GM21526 (cell line): ENCODE results near the gene PTPN4.
"Not testable (repeated sequence)": the region's sequence is repeated elsewhere in the genome, so short reads cannot be mapped to it uniquely, and the experiment has no call there.

ENCODE experiments used
- ATAC-seq: cut with Tn5 transposase; IDR thresholded peaks from one replicate; pipeline ENCODE4 v1.9.1; 2021; ENCODE audit warnings: moderate library complexity; ENCODE audit not compliant: unreplicated experiment, low FRiP score

Gene PTPN4

DNA sequence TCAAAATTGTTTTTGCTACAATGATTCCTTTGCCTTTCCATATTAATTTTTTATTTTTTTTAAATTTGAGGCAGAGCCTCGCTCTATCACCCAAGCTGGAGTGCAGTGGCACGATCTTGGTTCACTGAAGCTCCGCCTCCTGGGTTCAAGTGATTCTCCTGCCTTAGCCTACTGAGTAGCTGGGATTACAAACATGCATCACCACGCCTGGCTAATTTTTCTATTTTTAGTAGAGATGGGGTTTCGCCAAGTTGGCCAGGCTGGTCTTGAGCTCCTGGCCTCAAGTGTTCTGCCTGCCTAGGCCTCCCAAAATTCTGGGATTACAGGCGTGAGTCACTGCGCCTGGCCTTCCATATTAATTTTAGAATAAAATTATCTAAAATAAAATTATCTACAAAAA is 41.3 kb downstream of the PTPN4 start:
- ATAC-seq = no peak

DNA sequence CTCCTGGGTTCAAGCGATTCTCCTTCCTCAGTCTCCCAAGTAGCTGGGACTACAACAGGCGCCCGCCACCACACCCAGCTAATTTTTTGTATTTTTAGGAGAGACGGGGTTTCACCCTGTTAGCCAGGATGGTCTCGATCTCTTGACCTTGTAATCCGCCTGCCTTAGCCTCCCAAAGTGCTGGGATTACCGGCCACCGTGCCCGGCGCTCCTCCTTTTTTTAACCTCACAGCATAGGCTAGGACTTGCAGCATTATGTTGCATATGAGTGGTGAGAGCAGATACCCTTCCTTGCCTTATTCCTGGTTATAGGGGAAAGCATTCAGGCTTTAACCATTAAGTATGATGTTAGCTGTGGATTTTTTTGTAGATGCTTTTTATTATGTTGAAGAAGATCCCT is 42.3 kb downstream of the PTPN4 start:
- not testable (repeated sequence) for ATAC-seq

- no peak for ATAC-seq
Measured at GRCh38 chr2:119803101-119803500, 43.4 kb downstream of the PTPN4 start.

DNA sequence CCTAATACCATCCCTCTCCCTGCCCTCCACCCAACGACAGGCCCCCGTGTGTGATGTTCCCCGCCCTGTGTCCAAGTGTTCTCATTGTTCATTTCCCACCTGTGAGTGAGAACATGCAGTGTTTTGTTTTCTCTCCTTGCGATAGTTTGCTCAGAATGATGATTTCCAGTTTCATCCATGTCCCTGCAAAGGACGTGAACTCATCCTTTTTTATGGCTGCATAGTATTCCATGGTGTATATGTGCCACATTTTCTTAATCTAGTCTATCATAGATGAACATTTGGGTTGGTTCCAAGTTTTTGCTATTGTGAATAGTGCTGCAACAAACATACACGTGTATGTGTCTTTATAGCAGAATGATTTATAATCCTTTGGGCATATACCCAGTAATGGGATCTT is 44.7 kb downstream of the PTPN4 start:
- not testable (repeated sequence) for ATAC-seq

GRCh38 chr2:119808516-119809147 is 48.9 kb downstream of the PTPN4 start:
- ATAC-seq = no peak

GRCh38 chr2:119809339-119810048 is 49.8 kb downstream of the PTPN4 start:
- ATAC-seq = no peak

- no peak for ATAC-seq
Measured at GRCh38 chr2:119810049-119810630, 50.4 kb downstream of the PTPN4 start.

DNA sequence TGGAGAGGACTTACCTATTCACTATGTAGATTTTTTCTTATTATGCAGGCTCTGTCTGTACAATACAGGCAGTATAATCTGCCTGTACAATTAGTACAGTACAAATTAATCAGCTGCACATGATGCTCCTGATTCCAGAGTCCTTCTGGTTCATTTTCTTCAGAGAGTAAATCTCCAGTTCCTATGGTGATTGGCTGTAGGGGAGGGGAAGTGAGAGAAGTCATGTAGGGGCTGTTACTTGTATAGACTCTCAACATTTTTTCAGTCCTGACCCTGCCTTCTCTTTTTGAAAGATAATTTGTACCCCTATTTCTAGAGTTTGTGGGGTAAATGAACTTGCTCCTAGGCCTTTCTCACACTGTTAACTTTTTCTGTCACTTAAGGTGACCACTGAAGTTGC is 54.5 kb downstream of the PTPN4 start:
- no peak for ATAC-seq

DNA sequence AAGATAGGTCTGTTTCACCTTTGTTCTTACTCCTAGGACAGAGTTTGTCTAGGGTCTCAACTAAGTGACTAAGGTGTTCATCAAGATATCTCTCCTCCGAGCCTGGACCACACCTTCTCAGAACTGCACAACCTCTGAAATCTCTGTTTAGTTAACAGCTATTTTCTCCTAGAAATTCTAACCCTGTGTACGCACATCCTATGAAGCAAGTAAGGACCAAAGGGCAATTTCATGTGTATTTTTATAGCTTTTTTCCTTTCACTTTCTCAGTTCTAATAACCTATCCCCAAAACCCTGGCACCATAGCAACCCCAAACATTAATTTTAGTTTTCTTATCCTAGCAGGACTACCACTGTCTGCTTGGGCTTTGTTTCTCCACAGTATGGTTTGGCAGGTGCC is 59.1 kb downstream of the PTPN4 start:
- no peak for ATAC-seq

DNA sequence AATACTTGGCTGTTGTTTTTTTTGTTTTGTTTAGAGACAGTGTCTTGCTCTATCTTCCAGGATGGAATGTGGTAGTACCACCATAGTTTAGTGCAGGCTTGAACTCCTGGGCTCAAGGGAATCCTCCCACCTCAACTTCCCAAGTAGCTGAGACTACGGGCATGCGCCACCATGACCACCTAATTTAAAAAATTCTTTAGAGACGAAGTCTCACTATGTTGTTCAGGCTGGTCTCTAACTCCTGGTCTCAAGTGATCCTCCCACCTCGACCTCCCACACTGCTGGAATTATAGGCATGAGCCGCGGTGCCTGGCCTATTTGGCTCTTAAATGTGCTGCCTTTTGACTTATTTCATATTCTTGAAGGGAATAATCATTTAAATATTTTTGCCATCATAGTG is 60.1 kb downstream of the PTPN4 start:
- no peak for ATAC-seq

- ATAC-seq = no peak
Measured at GRCh38 chr2:119820275-119820674, 60.6 kb downstream of the PTPN4 start.

DNA sequence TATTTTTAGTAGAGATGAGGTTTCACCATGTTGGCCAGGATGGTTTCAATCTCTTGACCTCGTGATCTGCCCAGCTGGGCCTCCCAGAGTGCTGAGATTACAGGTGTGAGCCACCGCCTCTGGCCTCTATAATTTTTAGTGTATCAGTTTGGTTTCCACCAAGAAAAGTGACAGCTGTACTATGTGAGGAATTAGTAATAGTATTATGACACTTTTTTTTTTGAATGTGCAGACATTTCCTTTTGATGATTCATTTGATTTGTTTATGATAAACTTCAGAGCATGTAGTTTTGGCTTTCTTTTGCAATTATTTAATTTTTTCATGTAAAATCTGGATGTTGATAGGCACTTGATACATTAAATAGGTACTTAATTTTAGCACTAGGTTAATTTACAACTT is 61.5 kb downstream of the PTPN4 start:
- ATAC-seq = no peak

- no peak for ATAC-seq
Measured at GRCh38 chr2:119823734-119824334, 64.1 kb downstream of the PTPN4 start.

DNA sequence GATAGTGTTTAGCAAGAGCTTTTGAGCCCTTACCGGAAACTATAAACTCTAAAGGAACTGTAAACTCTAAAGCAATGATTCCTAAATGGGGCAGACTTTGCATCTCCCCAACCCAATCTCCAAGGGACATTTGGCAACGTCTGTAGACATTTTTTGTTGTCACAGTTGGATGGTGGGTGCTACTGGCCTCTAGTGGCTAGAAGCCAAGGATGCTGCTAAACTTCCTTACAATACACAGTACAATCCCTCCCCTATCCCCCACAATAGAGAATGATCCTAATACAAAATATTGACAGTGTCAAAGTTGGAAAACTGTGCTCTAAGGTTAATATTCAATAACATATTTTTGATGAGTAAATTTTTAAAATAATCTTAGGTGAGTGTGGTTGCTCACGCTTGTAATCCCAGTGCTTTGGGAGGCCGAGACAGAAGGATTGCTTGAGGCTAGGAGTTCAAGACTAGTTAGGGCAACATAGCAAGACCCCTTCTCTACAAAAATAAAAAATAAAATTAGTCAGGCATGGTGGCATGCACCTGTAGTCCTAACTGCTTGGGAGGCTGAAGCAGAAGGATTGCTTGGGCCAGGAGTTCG is 66.7 kb downstream of the PTPN4 start:
- no peak for ATAC-seq

GRCh38 chr2:119827866-119828507 is 68.3 kb downstream of the PTPN4 start:
- ATAC-seq = no peak

- no peak for ATAC-seq
Measured at GRCh38 chr2:119836455-119837142, 76.9 kb downstream of the PTPN4 start.

DNA sequence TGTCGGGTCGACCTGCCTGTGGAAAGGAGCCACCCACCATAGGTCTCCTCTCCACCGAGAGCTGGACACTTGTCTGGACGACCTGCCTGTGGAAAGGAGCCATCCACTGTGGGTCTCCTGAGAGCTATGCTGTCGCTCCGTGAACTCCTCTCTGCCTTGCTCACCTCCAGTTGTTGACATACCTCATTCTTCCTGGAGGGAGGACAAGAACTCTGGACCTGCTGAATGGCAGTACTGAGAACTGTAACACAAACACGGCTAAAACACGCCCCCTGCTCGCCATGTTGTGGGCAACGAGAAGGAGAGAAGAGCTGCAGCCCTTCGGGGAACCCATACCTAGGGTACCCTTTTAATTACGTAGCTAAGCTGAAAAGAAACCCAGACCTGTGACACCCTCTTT is 77.6 kb downstream of the PTPN4 start:
- no peak for ATAC-seq

DNA sequence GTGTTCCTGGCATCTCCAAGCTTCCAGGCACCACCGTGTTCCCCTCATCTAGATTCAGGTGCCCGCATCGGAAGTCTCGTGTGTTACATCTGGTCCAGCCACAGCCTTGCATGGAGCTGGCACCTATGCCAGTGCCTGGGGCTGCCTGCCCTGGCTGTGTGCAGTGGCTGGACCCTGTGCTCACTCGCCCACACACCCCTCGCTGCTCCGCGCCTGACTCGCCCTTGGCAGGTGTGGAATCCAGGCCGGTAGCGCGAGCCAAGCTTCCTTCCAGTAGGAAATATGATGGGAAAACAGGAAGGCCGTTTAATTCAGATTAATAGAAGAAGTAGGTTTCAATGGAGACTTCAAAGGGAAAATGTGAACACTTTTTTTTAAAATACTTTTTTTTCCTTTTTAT is 78.0 kb downstream of the PTPN4 start:
- no peak for ATAC-seq

GRCh38 chr2:119838179-119838578 is 78.5 kb downstream of the PTPN4 start:
- no peak for ATAC-seq

- ATAC-seq = no peak
Measured at GRCh38 chr2:119841550-119841949, 81.8 kb downstream of the PTPN4 start.
